MM.1S (cell line): Measurements from ENCODE around the gene KDM3A.

Source experiments
- DNase-seq: peaks from one replicate; pipeline ENCODE4 v3.0.0-alpha.2; 2015
- H2AFZ ChIP-seq: fragments of 300-600 bp; sonication (generic); 2 replicates; pipeline ENCODE4 v1.6.0; 2016; ENCODE audit warnings: antibody characterized with exemption, low read length
- H3F3A ChIP-seq: fragments of 300-600 bp; sonication (generic); 2 replicates; pipeline ENCODE4 v1.6.1; 2016; ENCODE audit warnings: mild to moderate bottlenecking, antibody characterized with exemption, low read length, moderate library complexity, mixed read lengths; ENCODE audit not compliant: insufficient read depth
- H3K27ac ChIP-seq: fragments of 300-600 bp; sonication (generic); 2 replicates; pipeline ENCODE4 v1.5.1; 2016; ENCODE audit warnings: mild to moderate bottlenecking, low read length
- H3K27me3 ChIP-seq: fragments of 300-600 bp; sonication (generic); replicated peaks from 2 replicates; pipeline ENCODE4 v1.6.0; 2016; ENCODE audit warnings: low read length; ENCODE audit not compliant: insufficient read depth
- H3K36me3 ChIP-seq: fragments of 300-600 bp; sonication (generic); replicated peaks from 2 replicates; pipeline ENCODE4 v1.6.1; 2016; ENCODE audit warnings: mild to moderate bottlenecking, low read length, mixed read lengths; ENCODE audit not compliant: insufficient read depth
- H3K4me1 ChIP-seq: fragments of 300-600 bp; sonication (generic); 2 replicates; pipeline ENCODE4 v1.6.1; 2016; ENCODE audit warnings: low read length, mixed read lengths
- H3K4me2 ChIP-seq: fragments of 300-600 bp; sonication (generic); 2 replicates; pipeline ENCODE4 v1.6.0; 2016; ENCODE audit warnings: low read depth, low read length
- H3K4me3 ChIP-seq: fragments of 300-600 bp; sonication (generic); 2 replicates; pipeline ENCODE4 v1.5.1; 2016; ENCODE audit warnings: low read length, mixed read lengths
- H3K79me2 ChIP-seq: fragments of 300-600 bp; sonication (generic); 2 replicates; pipeline ENCODE4 v1.6.1; 2016; ENCODE audit warnings: mixed run types, low read length, mixed read lengths
- H3K9ac ChIP-seq: fragments of 300-600 bp; sonication (generic); 2 replicates; pipeline ENCODE4 v1.6.1; 2016; ENCODE audit warnings: low read length, mixed read lengths
- H3K9me2 ChIP-seq: fragments of 300-600 bp; sonication (generic); replicated peaks from 2 replicates; pipeline ENCODE4 v1.6.1; 2016; ENCODE audit warnings: mild to moderate bottlenecking, low read length, mixed read lengths; ENCODE audit not compliant: insufficient read depth
- H3K9me3 ChIP-seq: fragments of 300-600 bp; sonication (generic); replicated peaks from 2 replicates; pipeline ENCODE4 v1.6.1; 2016; ENCODE audit warnings: mild to moderate bottlenecking, low read length, mixed read lengths; ENCODE audit not compliant: insufficient read depth
- H4K20me1 ChIP-seq: fragments of 300-600 bp; sonication (generic); 2 replicates; pipeline ENCODE4 v1.6.1; 2016; ENCODE audit warnings: mild to moderate bottlenecking, low read length, moderate library complexity, mixed read lengths; ENCODE audit not compliant: insufficient read depth
- EZH2 ChIP-seq: fragments of 300-600 bp; sonication (generic); optimal IDR thresholded peaks from 2 replicates; pipeline ENCODE3; 2017; ENCODE audit warnings: low read depth, mild to moderate bottlenecking, antibody characterized with exemption, low read length, mixed read lengths
- EZH2phosphoT487 ChIP-seq: fragments of 300-600 bp; sonication (generic); IDR thresholded peaks from 2 replicates; pipeline ENCODE4 v1.6.1; 2018; ENCODE audit warnings: antibody characterized with exemption, low read length
- TF ChIP-seq, protein P1 (sequence below): fragments of 300-600 bp; sonication (generic); IDR thresholded peaks from 2 replicates; pipeline ENCODE4 v1.5.1; 2016; ENCODE audit warnings: antibody characterized with exemption, low read length, mixed read lengths

The KDM3A gene

GRCh38 chr2:86416146-86416545, 25.0 kb upstream of the KDM3A start:
- DNase-seq, result no peak
- Histone ChIP-seq H3K9ac (no peak overlapping the region), H3K4me3 (no peak overlapping the region), H2AFZ (no peak overlapping the region), H3K79me2 (no peaks in the 10 kb centered on the region), H3F3A (no peaks in the 10 kb centered on the region), H3K9me2 (no peaks in the 10 kb centered on the region), H4K20me1 (no peaks in the 10 kb centered on the region), H3K36me3 (no peaks in the 10 kb centered on the region), H3K27ac (no peak overlapping the region), H3K9me3 (no peaks in the 10 kb centered on the region), H3K4me2 (no peak overlapping the region), H3K27me3 (no peaks in the 10 kb centered on the region), H3K4me1 (no peaks in the 10 kb centered on the region)
- no peak for TF ChIP-seq EZH2phosphoT487
- TF ChIP-seq, protein P1, sequence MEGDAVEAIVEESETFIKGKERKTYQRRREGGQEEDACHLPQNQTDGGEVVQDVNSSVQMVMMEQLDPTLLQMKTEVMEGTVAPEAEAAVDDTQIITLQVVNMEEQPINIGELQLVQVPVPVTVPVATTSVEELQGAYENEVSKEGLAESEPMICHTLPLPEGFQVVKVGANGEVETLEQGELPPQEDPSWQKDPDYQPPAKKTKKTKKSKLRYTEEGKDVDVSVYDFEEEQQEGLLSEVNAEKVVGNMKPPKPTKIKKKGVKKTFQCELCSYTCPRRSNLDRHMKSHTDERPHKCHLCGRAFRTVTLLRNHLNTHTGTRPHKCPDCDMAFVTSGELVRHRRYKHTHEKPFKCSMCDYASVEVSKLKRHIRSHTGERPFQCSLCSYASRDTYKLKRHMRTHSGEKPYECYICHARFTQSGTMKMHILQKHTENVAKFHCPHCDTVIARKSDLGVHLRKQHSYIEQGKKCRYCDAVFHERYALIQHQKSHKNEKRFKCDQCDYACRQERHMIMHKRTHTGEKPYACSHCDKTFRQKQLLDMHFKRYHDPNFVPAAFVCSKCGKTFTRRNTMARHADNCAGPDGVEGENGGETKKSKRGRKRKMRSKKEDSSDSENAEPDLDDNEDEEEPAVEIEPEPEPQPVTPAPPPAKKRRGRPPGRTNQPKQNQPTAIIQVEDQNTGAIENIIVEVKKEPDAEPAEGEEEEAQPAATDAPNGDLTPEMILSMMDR, result no peak
- TF ChIP-seq EZH2, result no peak

- TF ChIP-seq EZH2 (no peak), EZH2phosphoT487 (no peak)
- TF ChIP-seq, protein P1, result no peak
- Histone ChIP-seq H3K36me3 (no peaks in the 10 kb centered on the region), H3K4me2 (no peak overlapping the region), H2AFZ (no peak overlapping the region), H3F3A (no peaks in the 10 kb centered on the region), H3K4me1 (no peaks in the 10 kb centered on the region), H3K9ac (no peak overlapping the region), H3K4me3 (no peak overlapping the region), H3K9me3 (no peaks in the 10 kb centered on the region), H3K9me2 (no peaks in the 10 kb centered on the region), H3K27ac (no peak overlapping the region), H3K27me3 (no peaks in the 10 kb centered on the region), H4K20me1 (no peaks in the 10 kb centered on the region), H3K79me2 (no peaks in the 10 kb centered on the region)
- no peak for DNase-seq
These were observed 23.2 kb upstream of the KDM3A start for GRCh38 chr2:86417961-86418360.

- DNase-seq, result no peak
- H3K4me3 ChIP-seq, result no peak overlapping the region
- no peaks in the 10 kb centered on the region for H3F3A ChIP-seq
- TF ChIP-seq EZH2, result no peak
- H4K20me1 ChIP-seq, result no peaks in the 10 kb centered on the region
- H3K4me1 ChIP-seq, result no peaks in the 10 kb centered on the region
- H3K36me3 ChIP-seq, result no peaks in the 10 kb centered on the region
- H3K9me2 ChIP-seq, result no peaks in the 10 kb centered on the region
- H2AFZ ChIP-seq, result no peak overlapping the region
- H3K27me3 ChIP-seq, result no peaks in the 10 kb centered on the region
- H3K9ac ChIP-seq, result no peak overlapping the region
- H3K79me2 ChIP-seq, result no peaks in the 10 kb centered on the region
- H3K27ac ChIP-seq, result no peak overlapping the region
- no peak overlapping the region for H3K4me2 ChIP-seq
- no peaks in the 10 kb centered on the region for H3K9me3 ChIP-seq
These were observed 20.3 kb upstream of the KDM3A start for GRCh38 chr2:86420913-86421312.

- Histone ChIP-seq H3K9ac (no peak overlapping the region), H3F3A (no peaks in the 10 kb centered on the region), H3K4me3 (no peak overlapping the region), H3K27me3 (no peaks in the 10 kb centered on the region), H3K9me3 (no peaks in the 10 kb centered on the region), H3K4me1 (no peaks in the 10 kb centered on the region), H3K79me2 (no peaks in the 10 kb centered on the region), H3K9me2 (no peaks in the 10 kb centered on the region), H4K20me1 (no peaks in the 10 kb centered on the region), H3K27ac (no peak overlapping the region), H2AFZ (no peak overlapping the region), H3K4me2 (no peak overlapping the region), H3K36me3 (no peaks in the 10 kb centered on the region)
- no peak for DNase-seq
- TF ChIP-seq EZH2phosphoT487 (no peak), EZH2 (no peak)
- TF ChIP-seq, protein P1, result no peak
These were observed 14.9 kb upstream of the KDM3A start for GRCh38 chr2:86426271-86426670.
